A549 (cell line): ENCODE results near the gene FDPS.
"Not testable (repeated sequence)": the region's sequence is repeated elsewhere in the genome, so short reads cannot be mapped to it uniquely, and the experiment has no call there.

Experiments
- BHLHE40 ChIP-seq: IDR thresholded peaks from 2 replicates; pipeline ENCODE4 v1.6.1; 2012; ENCODE audit warnings: low read depth, low read length, inconsistent platforms
- CTCF ChIP-seq: fragments of >200 bp; sonication (Bioruptor Twin); formaldehyde crosslinking; IDR thresholded peaks from 3 replicates; pipeline ENCODE4 v1.5.1; 2016
- EP300 ChIP-seq, 2 experiments: fragments of >200 bp; sonication (Bioruptor Twin); formaldehyde crosslinking; IDR thresholded peaks; 2 replicates in 1 of 2; 3 replicates in 1 of 2; pipeline ENCODE4 v1.6.1; 2016 to 2017
- HMGXB4 ChIP-seq: fragments of 250-450 bp; sonication (Bioruptor Pico); IDR thresholded peaks from 2 replicates; pipeline ENCODE4 v1.5.0; 2021; ENCODE audit warnings: mild to moderate bottlenecking, moderate library complexity, borderline replicate concordance
- JUN ChIP-seq, 2 experiments: fragments of >200 bp; sonication (Bioruptor Twin); formaldehyde crosslinking; IDR thresholded peaks; 2 replicates in 1 of 2; 3 replicates in 1 of 2; pipeline ENCODE4 v1.6.1; 2016 to 2017
- JUNB ChIP-seq: fragments of >200 bp; sonication (Bioruptor Twin); formaldehyde crosslinking; IDR thresholded peaks from 2 replicates; pipeline ENCODE4 v1.6.1; 2016
- MAX ChIP-seq: IDR thresholded peaks from 2 replicates; pipeline ENCODE4 v1.6.1; 2012
- MAZ ChIP-seq: fragments of 150-350 bp; IDR thresholded peaks from 2 replicates; pipeline ENCODE4 v1.6.1; 2014; ENCODE audit warnings: antibody characterized with exemption, low read depth, low read length, borderline replicate concordance
- NPAS2 ChIP-seq: fragments of 250-450 bp; sonication (Bioruptor Pico); IDR thresholded peaks from 2 replicates; pipeline ENCODE4 v1.8.0; 2022; ENCODE audit warnings: mild to moderate bottlenecking, moderate library complexity, borderline replicate concordance
- POLR2A ChIP-seq: IDR thresholded peaks from 2 replicates; pipeline ENCODE4 v1.6.1; 2012; ENCODE audit warnings: mild to moderate bottlenecking, low read length
- POLR2AphosphoS2 ChIP-seq: conservative IDR thresholded peaks from 2 replicates; pipeline ENCODE4 v1.6.1; 2012; ENCODE audit warnings: low read length, improper control_type of control experiment, inconsistent platforms
- REST ChIP-seq: fragments of 200-600 bp; sonication (generic); IDR thresholded peaks from 2 replicates; pipeline ENCODE4 v1.6.1; 2016; ENCODE audit warnings: antibody characterized with exemption, mild to moderate bottlenecking, moderate library complexity
- TFCP2L1 ChIP-seq: fragments of 250-450 bp; sonication (Bioruptor Pico); IDR thresholded peaks from 2 replicates; pipeline ENCODE4 v1.5.0; 2021; ENCODE audit warnings: mild to moderate bottlenecking
- USF2 ChIP-seq: fragments of 450-650 bp; IDR thresholded peaks from 2 replicates; pipeline ENCODE4 v1.6.1; 2014; ENCODE audit warnings: antibody characterized with exemption

GRCh38 chr1:155291006-155291405, 17.7 kb upstream of the FDPS start:
- TF ChIP-seq CTCF; NPAS2 (CRISPR knock-in tag); POLR2A; EP300 (IDR thresholded peaks at IDR 0.05); JUNB; USF2; POLR2AphosphoS2; REST; MAZ; JUN (IDR thresholded peaks at IDR 0.05); MAX; BHLHE40; HMGXB4; TFCP2L1 (CRISPR knock-in tag): not testable (repeated sequence)
